HepG2 (cell line): ENCODE results near the gene TMEM182. TPM values are rescaled to one million over a fixed set of nuclear protein-coding genes. Genes with fewer than 3 reads are reported as not detected.

Experiments used
- BHLHE40 ChIP-seq: IDR thresholded peaks from 2 replicates; pipeline ENCODE4 v1.6.1; 2011; ENCODE audit warnings: low read length, improper control_type of control experiment
- CEBPG ChIP-seq: IDR thresholded peaks from 2 replicates; pipeline ENCODE4 v1.6.1; 2016
- EEA1 ChIP-seq: sonication (generic); formaldehyde crosslinking; IDR thresholded peaks from 2 replicates; pipeline ENCODE4 v1.5.1; 2020; ENCODE audit warnings: mild to moderate bottlenecking, missing genetic modification reagents, borderline replicate concordance
- ETS1 ChIP-seq: sonication (generic); formaldehyde crosslinking; IDR thresholded peaks from 2 replicates; pipeline ENCODE4 v1.4.0; 2020; ENCODE audit warnings: missing genetic modification reagents
- FLYWCH1 ChIP-seq: sonication (generic); formaldehyde crosslinking; IDR thresholded peaks from 2 replicates; pipeline ENCODE4 v1.8.1; 2023; ENCODE audit warnings: mild to moderate bottlenecking, missing genetic modification reagents
- KDM5B ChIP-seq: sonication (generic); formaldehyde crosslinking; IDR thresholded peaks from 2 replicates; pipeline ENCODE4 v1.4.0; 2020; ENCODE audit warnings: missing genetic modification reagents, mild to moderate bottlenecking, borderline replicate concordance
- KLF12 ChIP-seq: sonication (generic); formaldehyde crosslinking; IDR thresholded peaks from 2 replicates; pipeline ENCODE4 v1.4.0; 2020; ENCODE audit warnings: missing genetic modification reagents, borderline replicate concordance
- KLF9 ChIP-seq: IDR thresholded peaks from 2 replicates; pipeline ENCODE4 v1.6.1; 2016; ENCODE audit warnings: low read depth
- NONO ChIP-seq, 2 experiments: fragments of 450-650 bp in 1 of 2; sonication (generic) in 1 of 2; formaldehyde crosslinking in 1 of 2; IDR thresholded peaks in 1 of 2; conservative IDR thresholded peaks in 1 of 2; 2 replicates each; pipeline versions ENCODE4 v1.6.1 to v1.8.0; 2017 to 2022; ENCODE audit warnings: mild to moderate bottlenecking in 1 of 2, missing genetic modification reagents in 1 of 2, moderate library complexity in 1 of 2
- RBFOX2 ChIP-seq: fragments of 200-400 bp; formaldehyde crosslinking; IDR thresholded peaks from 2 replicates; pipeline ENCODE4 v1.6.1; 2017; ENCODE audit warnings: low read depth, mild to moderate bottlenecking, low read length
- SKIL ChIP-seq: sonication (generic); formaldehyde crosslinking; IDR thresholded peaks from 2 replicates; pipeline ENCODE4 v1.8.0; 2022; ENCODE audit warnings: missing genetic modification reagents, mild to moderate bottlenecking, moderate library complexity, borderline replicate concordance
- SPEN ChIP-seq: sonication (generic); formaldehyde crosslinking; IDR thresholded peaks from 2 replicates; pipeline ENCODE4 v1.5.1; 2020; ENCODE audit warnings: low read depth, mild to moderate bottlenecking, missing genetic modification reagents
- TRIM24 ChIP-seq: sonication (generic); formaldehyde crosslinking; IDR thresholded peaks from 2 replicates; pipeline ENCODE4 v1.8.0; 2022; ENCODE audit warnings: mild to moderate bottlenecking, missing genetic modification reagents
- YEATS2 ChIP-seq: sonication (generic); formaldehyde crosslinking; IDR thresholded peaks from 2 replicates; pipeline ENCODE4 v1.4.0; 2020; ENCODE audit warnings: missing genetic modification reagents, borderline replicate concordance
- ZMYM2 ChIP-seq: sonication (generic); formaldehyde crosslinking; IDR thresholded peaks from 2 replicates; pipeline ENCODE4 v1.8.0; 2022; ENCODE audit warnings: mild to moderate bottlenecking, missing genetic modification reagents
- ZNF138 ChIP-seq: sonication (generic); formaldehyde crosslinking; IDR thresholded peaks from 2 replicates; pipeline ENCODE4 v1.5.0; 2020; ENCODE audit warnings: mild to moderate bottlenecking, low read depth, missing genetic modification reagents
- ZNF644 ChIP-seq: IDR thresholded peaks from 2 replicates; pipeline ENCODE4 v1.6.1; 2016; ENCODE audit warnings: low read depth
- polyA plus RNA-seq, 8 experiments: library from polyadenylated mRNA; depleted of rRNA in 3 of 8; stranded (reverse) in 7 of 8; unstranded in 1 of 8; fragments of >200 nt; fragmentation: Illumina TruSeq in 4 of 8; extraction: Trizol in 4 of 8; gene quantifications; 2 replicates each; pipeline versions ENCODE4 v1.2.1 to v1.2.3, GENCODE V29; 2011 to 2016; ENCODE audit warnings: low read depth in 4 of 8, missing spikeins in 1 of 8, mixed read lengths in 1 of 8; ENCODE audit not compliant: insufficient read depth in 1 of 8
- total RNA-seq, 5 experiments: library from RNA; depleted of rRNA; stranded (reverse); fragments of >200 nt; fragmentation: Illumina TruSeq; extraction: Trizol; gene quantifications; 2 replicates each; pipeline ENCODE4 v1.2.3, GENCODE V29; 2016; ENCODE audit warnings: low read depth in 1 of 5
- TF ChIP-seq, protein P1 (sequence below): IDR thresholded peaks from 2 replicates; pipeline ENCODE4 v1.6.1; 2016; ENCODE audit warnings: low read depth
- TF ChIP-seq, protein P2 (sequence below): sonication (generic); formaldehyde crosslinking; IDR thresholded peaks from 2 replicates; pipeline ENCODE4 v1.4.0; 2020; ENCODE audit warnings: missing genetic modification reagents, mild to moderate bottlenecking, borderline replicate concordance

TMEM182 gene
- total and polyA plus RNA-seq, 2 of the 13 experiments (the other 11 are each of a cell fraction or from before 2014, with no cell fraction given) = 8.7 to 8.9 TPM

- TF ChIP-seq, protein P1, sequence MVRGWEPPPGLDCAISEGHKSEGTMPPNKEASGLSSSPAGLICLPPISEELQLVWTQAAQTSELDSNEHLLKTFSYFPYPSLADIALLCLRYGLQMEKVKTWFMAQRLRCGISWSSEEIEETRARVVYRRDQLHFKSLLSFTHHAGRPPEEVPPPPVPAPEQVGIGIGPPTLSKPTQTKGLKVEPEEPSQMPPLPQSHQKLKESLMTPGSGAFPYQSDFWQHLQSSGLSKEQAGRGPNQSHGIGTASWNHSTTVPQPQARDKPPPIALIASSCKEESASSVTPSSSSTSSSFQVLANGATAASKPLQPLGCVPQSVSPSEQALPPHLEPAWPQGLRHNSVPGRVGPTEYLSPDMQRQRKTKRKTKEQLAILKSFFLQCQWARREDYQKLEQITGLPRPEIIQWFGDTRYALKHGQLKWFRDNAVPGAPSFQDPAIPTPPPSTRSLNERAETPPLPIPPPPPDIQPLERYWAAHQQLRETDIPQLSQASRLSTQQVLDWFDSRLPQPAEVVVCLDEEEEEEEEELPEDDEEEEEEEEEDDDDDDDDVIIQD = peak; percentile 93
- TF ChIP-seq KLF9 (CRISPR knock-in tag) (peak; percentile 68; the same call in 1 of the 2 replicates), KLF12 (CRISPR knock-in tag) (no peak), RBFOX2 (no peak), KDM5B (CRISPR knock-in tag) (no peak), CEBPG (CRISPR knock-in tag) (peak; percentile 68), ZNF644 (CRISPR knock-in tag) (peak; percentile 98), SKIL (CRISPR knock-in tag) (no peak; the same call in 1 of the 2 replicates), ZNF138 (CRISPR knock-in tag) (no peak), BHLHE40 (peak; percentile 16; the same call in 1 of the 2 replicates), FLYWCH1 (CRISPR knock-in tag) (no peak), EEA1 (no peak), YEATS2 (CRISPR knock-in tag) (peak; percentile 50; the same call in 1 of the 2 replicates), ZMYM2 (CRISPR knock-in tag) (no peak), SPEN (CRISPR knock-in tag) (peak; percentile 47; the same call in 1 of the 2 replicates), ETS1 (CRISPR knock-in tag) (no peak), NONO (IDR thresholded peaks at IDR 0.05) (no peak), NONO (CRISPR knock-in tag; conservative IDR thresholded peaks at IDR 0.05) (peak; percentile 90), TRIM24 (no peak)
- TF ChIP-seq, protein P2, sequence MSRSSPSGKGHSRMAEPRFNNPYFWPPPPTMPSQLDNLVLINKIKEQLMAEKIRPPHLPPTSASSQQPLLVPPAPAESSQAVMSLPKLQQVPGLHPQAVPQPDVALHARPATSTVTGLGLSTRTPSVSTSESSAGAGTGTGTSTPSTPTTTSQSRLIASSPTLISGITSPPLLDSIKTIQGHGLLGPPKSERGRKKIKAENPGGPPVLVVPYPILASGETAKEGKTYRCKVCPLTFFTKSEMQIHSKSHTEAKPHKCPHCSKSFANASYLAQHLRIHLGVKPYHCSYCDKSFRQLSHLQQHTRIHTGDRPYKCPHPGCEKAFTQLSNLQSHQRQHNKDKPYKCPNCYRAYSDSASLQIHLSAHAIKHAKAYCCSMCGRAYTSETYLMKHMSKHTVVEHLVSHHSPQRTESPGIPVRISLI = no peak
Observed at GRCh38 chr2:102724016-102724490, 37.8 kb upstream of the TMEM182 start (continued).
